ENCODE measurements around the gene SNRPD3. TPM values are rescaled to one million over a fixed set of nuclear protein-coding genes. Genes with fewer than 3 reads are reported as not detected.

SNRPD3 gene
- total RNA-seq = 214 TPM

DNA sequence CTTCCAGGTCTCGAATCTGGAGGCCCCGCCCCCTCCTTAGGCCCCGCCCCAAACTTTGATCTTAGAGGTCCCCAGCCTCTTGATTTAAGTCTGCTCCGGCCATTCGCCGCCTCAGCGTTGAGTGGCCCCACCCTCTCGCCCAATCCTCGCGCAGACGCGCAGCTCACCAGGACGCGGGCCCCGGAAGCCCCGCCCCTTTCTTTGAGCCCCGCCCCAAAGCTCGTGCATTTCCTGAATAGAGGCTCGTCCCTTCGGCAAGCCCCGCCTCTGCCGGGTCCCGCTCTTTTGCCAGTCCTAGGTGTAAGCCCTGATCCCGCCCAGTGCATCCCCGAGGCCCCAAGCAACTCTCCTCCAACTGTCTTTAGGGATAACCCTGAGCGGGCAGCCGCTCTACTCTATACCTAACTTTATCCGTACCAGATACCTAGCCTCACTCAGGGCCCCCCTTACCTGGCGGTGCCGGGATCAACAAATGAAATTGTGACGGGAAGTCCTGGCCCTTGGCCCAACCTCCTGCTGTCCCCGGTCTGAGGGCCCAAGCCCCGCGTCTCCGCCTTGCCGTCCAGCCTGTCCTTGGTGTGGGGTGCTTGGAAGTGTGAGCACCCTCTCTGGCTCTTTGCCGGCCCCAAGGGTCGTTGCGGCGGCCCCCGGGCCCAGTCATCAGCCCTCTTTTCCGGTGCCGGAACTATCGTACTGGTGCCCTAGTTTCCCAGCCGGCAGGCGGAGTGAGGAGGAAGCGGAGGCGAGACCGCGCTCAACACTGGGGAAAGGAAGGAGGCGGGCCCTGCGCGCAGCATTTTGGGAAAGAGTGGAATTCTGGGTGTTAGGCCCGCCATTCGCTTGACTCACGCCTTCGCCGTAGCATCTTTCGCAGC is at the start of gene SNRPD3:
Gene SNRPD3, plus strand, starts transcription at position 835 of the 875 bp plus-strand sequence. CDS start 1,676 bp downstream, outside the sequence.

DNA sequence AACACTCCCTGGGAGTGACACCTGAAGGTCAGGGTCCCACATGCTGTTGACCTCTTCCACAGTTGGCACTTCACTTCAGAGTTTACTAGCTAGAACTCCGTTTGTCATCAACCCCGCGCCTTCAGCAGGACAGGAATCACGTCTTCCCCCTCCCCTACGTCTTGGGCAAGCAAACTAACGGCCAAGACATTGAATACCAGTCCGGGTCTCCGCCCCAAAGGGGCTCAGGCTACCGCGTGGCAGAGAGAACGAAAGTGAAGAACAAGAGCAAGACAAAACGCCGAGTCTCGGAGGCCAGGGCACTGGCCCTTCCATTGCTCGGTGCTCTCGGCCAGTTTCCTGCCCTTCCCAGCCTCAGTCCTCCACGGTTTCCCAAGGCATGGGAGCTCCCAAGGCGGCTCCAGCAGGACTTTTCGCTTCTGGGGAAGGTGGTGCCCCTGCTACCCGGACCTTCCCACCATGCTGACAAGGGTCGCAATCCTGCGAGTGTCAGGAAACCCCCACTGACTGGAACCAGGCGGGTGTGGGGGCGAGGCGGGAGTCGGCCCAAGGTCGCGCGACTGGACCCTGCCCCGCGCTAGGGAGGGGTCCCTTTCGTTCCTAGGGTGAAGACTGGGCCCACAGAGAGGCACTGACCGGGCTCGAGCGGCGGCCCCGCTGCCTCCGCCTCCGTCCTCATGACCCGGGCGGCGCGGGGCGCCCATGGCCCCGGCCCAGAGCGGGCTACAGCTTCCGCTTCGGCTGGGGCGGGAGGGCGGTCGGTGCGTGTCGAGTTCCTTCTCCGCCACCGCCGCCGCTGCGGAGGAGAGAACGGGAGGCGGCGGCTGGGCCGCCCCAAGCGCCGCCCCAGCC is 1.3 kb upstream of the SNRPD3 start, which contains the start of gene GUCD1:
Gene GUCD1, minus strand, starts transcription at position 826 of the 852 bp plus-strand sequence. Its CDS starts 147 bp downstream, at position 679.

DNA sequence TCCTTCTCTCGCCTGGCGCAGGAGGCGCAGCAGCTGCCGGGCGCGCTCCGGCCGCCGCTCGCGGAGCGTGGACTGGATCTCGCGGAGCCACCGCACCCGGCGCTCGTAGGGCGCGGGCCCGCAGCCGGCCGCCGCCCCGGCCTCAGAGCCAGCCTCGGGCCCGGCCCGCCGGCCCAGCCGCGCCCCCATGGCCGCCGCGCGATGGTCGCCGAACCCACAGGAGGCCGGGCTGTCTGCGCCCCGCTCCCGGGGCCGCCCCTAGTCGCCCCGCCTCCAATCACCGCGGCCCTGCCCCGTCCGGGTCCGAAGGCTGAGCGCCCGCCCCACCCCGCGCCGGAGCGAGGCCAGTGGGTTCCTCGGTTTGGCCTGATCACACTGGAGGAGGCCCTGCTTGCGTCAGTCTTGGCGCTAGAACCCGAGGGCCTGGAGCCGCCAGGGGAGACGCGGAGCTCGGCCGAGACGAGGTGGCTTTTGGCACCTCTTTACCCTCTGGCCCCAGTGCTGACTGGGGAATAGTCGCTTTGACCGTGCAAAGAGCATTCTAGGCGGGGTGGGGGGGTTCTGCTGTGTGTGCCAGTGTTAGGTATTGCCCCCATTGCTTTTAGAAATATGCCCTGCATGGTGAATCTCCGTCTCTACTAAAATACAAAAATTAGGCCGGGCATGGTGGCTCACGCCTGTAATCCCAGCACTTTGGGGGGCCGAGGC is 37.2 kb downstream of the SNRPD3 start, which contains the start of gene LRRC75B:
Gene LRRC75B, minus strand, starts transcription at position 223 of the 708 bp plus-strand sequence. Its CDS starts 34 bp downstream, at position 189.

DNA sequence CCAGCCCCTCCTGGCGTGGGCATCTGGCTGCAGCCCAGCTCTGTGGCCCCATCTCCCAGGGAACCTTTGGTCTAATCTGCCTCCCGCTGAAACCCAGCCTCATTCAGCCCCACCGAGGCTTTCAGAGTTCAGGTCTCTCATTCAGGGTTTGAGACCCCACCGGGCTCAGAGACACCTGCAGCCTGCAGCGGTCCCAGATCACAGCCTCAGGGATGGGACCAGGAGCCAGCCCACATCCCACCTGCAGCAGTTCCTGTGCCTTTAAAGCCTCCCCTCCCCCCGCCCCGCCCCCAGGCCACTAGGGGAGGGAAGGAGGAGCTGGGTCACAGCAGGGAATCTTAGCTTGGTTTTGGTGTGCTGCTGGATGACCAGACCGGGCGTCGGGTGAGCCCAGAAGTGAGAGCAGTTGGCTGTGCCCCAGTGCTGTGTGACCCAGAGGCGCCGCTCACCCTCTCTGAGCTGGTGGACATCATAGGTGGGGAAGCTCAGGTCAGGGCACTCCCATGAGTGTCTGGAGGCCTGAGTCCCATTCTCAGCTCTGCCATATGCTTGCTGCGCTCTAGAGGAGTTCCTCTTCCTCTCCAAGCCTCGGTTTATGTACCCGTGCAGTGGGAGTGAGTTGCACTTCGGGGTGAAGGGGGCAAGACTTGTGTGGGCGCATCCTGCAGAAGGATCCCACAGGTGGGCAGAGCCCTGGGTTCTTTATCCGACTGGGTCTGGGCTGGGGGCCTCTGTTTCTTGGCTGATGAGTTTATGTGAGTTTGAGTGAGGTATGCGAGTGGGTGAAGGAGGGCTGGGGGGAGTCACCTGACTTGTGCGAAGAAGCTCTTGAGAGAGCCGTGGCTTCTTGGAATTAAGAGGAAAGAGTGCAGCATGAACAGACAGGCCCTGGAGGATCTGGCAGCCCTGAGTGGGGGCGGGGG is 47.3 kb downstream of the SNRPD3 start, which contains the start of gene GGT1:
Gene GGT1, plus strand, starts transcription at position 347 of the 923 bp plus-strand sequence. CDS start 7,889 bp downstream, outside the sequence.

Other genes with a start within 250 kb of the SNRPD3 start
- gene ADORA2A, start 128.4 kb upstream of the SNRPD3 start, total RNA-seq = 18.5 TPM
- 2.5 TPM for gene UPB1, start 60.7 kb upstream of the SNRPD3 start, total RNA-seq
- 54.0 TPM for gene GUCD1, start 861 bp upstream of the SNRPD3 start, total RNA-seq
- 16.0 TPM for gene LRRC75B, start 37.1 kb downstream of the SNRPD3 start, total RNA-seq
- 6.3 TPM for gene GGT1, start 47.2 kb downstream of the SNRPD3 start, total RNA-seq
- gene PIWIL3, start 218.7 kb downstream of the SNRPD3 start, total RNA-seq = not detected